ENCODE data around the gene DLG2.

Gene DLG2

DNA sequence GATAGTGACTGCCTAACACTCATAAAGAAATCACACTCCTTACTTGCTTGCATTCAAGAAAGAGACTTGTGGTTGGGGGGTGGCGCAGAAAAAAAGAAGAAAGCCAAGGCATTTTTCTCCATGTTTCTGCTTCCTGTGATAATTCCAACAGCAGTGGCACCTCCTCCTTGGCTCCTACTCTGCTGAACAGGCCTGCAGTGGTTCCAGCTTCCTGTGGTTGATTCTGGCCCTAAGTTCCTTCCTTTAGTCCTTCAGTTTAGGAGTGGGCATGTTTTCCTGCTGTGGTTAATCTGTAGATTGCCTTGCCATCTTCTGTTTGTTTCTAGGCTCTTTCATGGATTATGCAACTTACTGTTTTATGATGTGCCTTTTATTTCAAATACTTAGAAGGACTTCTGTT lies 940.4 kb downstream of the DLG2 start:
- no peak for DNase-seq (ENCODE audit: low read depth in 4 of 4, low spot score in 1 of 4)

DNA sequence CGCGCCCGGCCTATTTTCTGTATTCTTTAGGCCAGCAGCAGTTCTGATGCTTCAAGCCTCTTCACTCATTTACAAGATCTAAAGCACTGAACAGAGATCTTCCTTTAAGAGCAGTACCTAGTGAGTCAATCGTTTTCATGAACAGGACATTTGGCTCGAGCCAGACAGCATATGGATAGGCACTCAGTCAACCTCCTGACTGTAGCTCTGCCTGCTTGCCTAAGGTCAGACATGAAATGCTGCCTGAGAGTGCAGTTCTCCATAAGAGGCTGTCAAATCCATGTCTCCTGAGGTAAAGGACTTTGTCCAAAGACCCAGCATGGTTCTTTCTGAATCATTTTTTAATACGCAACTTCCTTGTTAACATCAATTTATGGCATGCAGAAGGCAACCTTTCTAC lies 941.2 kb downstream of the DLG2 start:
- no peak for DNase-seq (ENCODE audit: low read depth in 4 of 4, low spot score in 1 of 4)

DNA sequence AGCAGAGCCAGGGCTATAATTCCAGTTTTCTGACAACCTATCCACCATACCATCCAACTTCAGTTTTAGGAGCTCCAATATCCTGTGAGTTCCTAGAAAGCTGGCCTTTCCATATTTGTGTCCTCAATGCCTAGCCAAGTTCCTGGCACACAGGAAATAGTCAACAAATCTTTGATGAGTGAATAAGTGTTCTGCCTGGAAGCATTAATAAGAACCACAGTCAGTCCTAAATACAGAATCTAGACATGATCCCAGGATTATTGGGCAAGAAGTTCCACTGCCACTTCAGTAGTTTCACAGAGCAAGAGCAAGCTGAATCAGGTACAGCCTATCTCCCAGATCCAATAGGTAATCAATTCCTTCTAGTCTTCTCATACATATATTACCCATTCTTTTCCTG lies 942.0 kb downstream of the DLG2 start:
- DNase-seq (ENCODE audit: low read depth in 4 of 4, low spot score in 1 of 4): no peak

DNA sequence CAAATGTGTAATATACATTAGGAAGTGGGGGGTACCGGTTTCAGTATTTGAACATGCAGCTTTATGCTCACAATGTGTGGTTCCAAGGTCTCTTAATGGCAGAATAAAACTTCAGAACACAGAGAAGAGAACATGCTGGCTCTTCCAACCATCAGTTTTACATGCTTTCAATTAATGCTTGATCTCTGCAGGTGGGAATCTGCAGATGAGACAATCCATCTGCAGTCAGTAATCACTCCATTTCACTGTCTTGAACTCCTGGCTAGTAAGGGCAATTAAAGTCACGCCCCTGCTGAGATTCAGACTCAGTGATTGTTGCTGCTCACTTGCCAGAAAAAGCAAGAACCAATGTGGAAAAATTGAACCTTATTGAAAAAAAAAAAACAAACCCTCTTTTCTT lies 945.7 kb downstream of the DLG2 start:
- no peak for DNase-seq (ENCODE audit: low read depth in 4 of 4, low spot score in 1 of 4)

DNA sequence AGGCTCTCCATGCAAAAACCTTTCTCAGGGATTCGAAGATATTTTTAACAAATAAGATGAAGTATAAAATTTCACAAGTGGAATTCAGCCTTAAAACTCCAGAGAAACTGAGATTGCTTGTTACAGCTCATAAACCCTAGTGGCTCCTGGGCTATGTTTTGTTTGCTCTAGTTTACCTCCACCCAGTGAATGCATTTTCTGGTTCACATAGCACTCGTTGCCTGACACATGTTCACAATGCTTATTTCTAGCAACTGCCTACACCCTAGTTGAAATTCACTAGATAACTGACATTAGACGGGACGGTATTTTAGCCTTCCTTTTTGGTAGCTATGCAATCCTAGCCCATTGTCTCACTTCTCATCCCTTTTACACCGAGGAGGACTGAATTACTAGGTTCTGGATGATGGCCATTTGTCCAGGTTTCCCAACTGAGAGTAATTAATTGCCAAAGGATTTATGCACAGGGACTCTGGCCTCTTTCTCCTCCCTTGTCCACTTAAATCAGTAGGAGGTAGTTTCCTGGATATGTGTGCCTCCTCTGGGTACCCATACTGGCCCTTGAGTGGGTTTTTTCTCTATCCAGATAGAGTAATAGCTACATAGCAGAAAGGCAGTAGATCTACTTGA lies 951.6 kb downstream of the DLG2 start:
- DNase-seq (ENCODE audit: low read depth in 4 of 4, low spot score in 1 of 4): no peak

DNA sequence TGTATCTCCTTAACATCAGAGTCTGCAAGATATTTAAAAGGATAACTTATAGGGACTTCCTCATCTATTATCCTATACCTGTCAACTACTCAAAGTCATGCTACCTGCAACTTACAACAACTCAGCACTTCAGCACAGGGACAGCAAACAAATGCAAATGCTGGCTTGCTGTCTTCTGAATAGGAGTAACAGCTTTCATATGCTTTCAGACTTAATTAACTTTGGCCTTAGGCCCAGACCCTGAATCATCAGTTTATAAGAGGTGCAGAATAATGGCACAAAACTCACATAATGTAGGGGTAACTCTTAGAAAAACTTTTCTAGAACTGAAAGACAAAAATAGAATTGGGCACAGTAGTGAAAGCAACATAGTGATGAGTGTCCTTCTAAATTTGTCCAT lies 953.4 kb downstream of the DLG2 start:
- no peak for DNase-seq (ENCODE audit: low read depth in 4 of 4, low spot score in 1 of 4)

DNA sequence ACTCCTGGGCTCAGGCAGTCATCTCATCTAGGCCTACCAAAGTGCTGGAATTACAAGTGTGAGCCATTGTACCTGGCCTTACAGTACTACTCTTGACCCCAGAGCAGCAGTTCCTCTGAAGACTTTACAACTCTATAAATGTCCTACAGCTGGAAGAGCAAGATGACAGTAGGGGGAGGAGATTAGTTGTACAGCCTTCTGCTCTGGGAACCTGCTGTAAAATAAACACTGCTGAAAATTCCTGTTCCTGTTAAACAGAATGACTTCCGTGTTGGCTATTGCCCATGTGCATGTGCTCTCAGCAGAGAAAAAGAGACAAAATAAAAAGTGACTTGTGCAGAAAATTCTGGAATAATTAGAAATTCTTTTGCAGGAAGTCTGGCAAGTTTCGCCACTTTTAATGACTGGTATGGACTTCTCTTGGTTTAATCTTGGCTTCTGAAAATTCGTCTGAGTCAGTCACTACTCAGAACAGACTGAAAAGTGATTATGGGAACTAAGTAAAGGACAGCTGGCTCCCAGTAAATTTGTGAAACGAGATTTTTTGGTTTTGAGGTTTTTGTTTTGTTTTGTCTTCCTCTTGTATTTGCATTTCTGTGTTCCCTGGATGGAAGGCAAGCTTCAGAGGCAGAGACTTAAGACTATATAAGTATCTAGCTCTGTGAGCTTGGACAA lies 955.7 kb downstream of the DLG2 start:
- DNase-seq (ENCODE audit: low read depth in 4 of 4, low spot score in 1 of 4): no peak

DNA sequence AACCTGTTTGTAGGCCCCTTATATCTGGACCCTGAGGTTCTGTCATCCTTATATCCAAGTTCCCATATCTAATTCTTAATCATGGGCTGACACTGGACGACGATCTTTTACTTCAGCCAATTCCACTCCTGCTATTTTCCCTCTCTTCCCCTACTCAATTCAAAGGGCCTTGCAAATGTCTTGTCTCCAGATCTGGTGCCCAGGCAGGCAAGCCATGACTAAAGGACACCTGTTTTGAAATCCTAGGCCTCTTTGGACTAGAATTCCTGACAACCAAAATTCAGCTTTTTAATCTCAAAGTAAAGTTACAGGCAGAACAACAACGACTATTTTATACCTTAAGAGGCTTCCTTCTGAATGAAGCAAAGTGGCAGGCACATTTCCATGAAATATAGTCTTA lies 963.4 kb downstream of the DLG2 start:
- no peak for DNase-seq (ENCODE audit: low read depth in 4 of 4, low spot score in 1 of 4)

DNA sequence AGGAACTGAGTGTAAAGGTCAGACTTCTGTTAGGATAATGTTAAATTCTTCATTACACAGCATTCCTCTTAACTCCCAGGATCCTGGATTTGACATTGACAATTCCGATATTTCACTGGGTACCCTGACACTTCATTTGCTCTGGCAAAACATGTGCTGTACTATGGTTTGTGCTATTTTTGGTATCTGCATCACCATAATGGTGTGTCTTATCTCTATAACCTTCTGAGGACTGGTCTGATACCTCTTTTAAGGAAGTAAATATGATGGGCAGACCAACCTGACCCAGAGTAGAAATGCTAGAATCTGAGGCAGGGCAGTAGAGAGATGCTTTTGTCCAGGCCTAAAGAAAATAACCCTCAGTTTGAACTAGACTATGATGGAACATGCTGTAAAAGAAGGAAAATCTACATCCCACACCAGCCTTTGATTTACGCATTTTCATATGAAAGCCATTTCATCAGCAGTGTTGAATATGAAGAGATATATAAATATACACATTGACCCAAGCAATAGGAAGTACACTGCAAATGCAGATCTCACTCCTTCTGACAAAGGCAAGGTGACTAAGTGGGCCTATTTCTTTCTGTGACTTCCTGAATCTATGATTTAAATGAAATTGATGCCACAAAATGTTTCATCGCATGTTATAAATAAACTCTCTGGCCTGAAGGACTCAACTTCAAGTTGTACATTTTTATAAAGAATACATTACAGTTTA lies 966.7 kb downstream of the DLG2 start:
- no peak for DNase-seq (ENCODE audit: low read depth in 4 of 4, low spot score in 1 of 4)

DNA sequence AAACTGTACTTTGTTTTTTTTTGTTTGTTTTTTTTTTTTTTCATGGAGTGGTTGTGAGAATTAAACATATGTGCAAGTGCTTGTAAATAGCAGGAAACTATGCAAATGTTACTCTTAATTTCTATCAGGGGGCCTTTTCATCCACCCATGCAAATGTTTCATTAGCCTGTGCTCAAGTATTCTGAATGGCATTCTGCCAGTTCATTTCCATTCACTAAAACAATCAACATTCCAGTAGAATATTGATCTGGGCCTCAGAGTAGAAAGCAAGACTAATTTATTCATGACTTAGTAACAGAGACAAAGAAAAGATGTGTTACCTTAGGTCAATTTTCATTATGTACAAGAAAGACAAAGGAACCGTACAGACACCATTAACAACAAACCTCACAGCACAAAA lies 971.4 kb downstream of the DLG2 start:
- DNase-seq (ENCODE audit: low read depth in 4 of 4, low spot score in 1 of 4): no peak

DNA sequence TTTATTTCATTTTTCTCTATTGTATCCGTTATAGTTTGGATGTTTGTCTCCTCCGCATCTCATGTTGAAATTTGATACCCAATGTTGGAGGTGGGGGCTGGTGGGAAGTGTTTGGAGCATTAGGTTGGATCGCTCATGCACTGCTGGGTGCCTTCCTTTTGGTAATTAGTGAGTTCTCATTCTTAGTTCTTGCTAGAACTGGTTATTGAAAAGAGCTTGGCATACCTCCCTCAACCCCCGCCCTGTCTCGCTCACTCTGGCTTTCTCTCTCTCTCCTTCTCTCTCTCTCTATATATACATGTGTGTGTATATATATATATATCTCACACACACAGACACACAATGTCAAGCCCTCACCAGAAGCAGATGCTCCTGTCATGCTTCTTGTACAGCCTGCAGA lies 978.7 kb downstream of the DLG2 start:
- DNase-seq (ENCODE audit: low read depth in 4 of 4, low spot score in 1 of 4): no peak

DNA sequence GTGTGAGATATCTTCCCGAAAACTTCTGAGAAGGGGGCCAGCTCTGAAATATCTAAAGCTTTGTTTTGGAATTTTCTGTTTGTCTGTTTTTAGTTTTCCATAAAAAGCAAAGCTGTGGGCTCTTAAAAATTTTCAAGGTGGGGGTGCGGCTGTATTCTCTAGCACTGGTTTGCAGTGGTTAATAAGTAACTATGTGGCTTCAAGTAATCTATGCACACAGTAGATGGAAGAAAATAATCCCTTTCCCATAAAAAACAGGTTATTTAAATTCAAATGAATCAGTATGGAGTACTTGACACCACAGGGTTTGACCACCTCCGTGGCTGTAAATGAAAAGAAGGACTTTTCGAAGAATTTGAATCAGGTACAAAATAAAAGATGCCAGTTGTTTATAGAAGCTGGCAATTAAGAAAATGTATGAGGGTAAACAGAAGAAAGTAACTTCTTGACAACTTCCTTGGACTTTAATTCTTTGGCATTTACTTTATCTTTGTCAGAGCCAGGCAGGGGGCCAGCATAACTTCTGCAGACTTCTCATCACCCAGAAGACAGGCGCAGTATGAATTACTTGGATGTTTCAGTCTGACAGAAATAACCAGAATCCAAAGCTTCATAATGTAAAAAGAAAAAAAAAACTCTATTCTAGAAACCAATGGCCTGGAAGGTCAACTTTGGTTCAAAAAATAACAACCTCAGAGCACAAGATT lies 981.0 kb downstream of the DLG2 start:
- DNase-seq (ENCODE audit: low read depth in 4 of 4, low spot score in 1 of 4): no peak

DNA sequence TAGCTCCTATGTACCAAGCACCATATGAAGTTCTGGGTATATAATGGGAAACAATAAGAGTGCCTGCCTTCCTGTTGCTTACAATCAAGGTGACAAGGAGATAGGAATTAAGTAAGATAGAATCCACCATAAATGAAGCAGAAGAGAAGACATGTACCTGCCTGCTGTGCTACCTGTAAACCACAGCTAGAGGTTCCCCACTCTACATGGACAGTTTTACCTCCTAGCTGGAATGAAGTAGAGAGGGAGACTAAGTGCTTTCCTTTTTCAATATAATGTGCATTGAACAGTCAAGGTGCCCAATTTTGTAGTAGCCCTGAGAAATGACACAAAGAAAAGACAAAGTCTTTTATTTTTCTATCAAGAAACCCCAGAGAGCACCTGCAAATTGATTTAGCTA lies 984.6 kb downstream of the DLG2 start:
- no peak for DNase-seq (ENCODE audit: low read depth in 4 of 4, low spot score in 1 of 4)

DNA sequence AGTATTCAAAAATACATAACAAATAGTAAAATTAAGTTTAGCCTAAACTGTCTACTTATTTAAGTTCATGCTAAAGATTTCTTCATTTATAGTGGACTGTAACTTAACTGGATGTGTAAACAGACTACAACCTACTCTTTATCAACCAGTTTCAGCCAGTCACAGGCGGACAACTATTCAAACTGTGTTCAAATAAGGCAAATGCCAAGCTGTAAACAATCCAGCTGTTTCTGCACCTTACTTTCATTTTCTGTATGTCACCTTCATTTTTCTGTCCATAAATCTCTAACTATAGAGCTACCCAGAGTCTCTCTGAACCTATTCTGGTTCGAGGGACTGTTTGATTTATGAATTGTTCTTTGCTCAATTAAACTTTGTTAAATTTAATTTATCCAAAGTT lies 992.8 kb downstream of the DLG2 start:
- no peak for DNase-seq (ENCODE audit: low read depth in 4 of 4, low spot score in 1 of 4)

DNA sequence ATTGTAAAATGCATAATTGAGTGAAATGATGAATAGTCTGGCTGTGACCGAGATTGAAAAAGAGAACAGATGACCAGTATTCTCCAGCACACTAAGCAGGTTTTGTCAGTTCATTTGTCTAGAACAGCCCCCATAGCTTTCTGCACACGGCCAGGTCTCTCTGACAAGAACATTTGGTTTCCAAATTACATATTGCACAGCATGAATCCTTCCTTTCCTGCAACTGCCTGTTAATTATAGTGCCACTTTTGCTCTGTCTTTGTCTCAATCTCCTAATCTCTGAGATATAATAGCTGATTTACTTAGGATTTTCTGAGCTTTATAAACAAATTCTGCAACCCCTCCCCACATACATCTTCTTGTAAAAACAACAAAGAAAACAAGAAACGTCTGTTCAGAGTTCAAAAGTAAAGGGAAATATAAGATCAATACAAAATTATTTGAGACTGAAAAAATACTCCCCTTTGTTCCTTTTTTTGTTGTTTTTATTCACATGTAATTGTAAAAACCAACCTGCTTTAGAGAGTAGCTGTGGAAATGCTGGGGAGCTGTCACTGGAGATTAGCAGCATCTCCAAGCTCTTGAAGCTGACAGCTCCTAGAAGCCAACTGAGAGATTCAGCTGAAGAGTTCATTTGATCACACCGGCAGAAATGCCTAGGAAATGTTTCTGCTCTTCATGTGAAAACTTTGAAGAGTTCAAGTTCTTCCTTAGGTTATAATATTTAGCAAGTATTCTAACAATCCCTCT lies 998.1 kb downstream of the DLG2 start:
- DNase-seq (ENCODE audit: low read depth in 4 of 4, low spot score in 1 of 4): no peak

DNA sequence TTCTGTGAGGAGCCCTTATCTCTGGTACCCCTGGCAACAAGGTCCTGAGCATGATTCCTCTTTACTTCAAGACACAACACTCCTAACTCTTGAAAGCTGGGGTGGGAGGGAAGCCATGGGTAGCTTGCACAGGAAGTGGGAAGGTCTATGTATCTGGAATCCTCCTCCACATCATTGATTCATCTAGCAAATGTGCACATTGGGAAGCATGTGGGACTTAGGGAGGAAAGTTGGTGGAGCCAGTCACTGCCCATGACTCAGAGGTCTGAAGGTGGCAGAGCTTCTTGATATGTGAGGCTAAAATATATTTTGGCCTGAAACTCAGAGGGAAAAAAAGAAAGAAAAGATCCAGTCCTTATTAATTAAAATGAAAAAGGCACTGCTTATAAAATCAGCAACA lies 1000.9 kb downstream of the DLG2 start:
- DNase-seq (ENCODE audit: low read depth in 4 of 4, low spot score in 1 of 4): no peak

DNA sequence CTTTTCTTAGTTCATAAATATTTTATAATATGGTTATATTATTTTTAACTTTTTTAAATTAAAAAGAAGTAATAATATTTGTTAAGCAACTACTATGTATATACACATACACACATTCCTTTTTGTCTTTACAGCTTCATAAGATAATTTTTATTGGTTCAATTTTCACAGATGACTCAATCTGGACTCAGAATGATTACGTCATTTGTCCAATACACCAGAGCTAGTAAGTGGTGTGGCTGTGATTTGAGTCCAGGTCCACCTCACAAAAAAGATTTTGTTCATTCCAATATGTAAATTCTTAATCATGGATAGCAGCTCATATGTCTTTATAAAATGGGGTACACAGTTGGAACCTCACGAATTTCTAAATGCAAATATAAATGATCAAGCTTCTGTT lies 1014.5 kb downstream of the DLG2 start:
- DNase-seq (ENCODE audit: low read depth in 4 of 4, low spot score in 1 of 4): no peak

DNA sequence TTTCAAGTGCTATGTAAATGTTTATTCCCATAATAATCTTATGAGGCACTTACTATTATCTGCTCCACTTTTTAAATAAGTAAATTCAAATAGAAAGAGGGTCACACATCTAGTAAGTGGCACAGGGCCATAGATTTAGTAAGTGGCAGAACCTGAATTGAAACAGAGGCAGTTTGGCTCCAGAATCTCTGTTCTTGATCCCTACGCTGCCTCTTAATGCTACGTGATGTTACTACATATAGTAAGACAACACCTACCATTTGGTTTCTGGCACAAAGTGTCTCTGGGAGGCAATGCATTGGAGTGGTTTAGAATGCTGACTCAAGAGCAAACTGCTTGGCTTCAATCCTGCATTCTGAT lies 1018.3 kb downstream of the DLG2 start:
- no peak for DNase-seq (ENCODE audit: low read depth in 4 of 4, low spot score in 1 of 4)

DNA sequence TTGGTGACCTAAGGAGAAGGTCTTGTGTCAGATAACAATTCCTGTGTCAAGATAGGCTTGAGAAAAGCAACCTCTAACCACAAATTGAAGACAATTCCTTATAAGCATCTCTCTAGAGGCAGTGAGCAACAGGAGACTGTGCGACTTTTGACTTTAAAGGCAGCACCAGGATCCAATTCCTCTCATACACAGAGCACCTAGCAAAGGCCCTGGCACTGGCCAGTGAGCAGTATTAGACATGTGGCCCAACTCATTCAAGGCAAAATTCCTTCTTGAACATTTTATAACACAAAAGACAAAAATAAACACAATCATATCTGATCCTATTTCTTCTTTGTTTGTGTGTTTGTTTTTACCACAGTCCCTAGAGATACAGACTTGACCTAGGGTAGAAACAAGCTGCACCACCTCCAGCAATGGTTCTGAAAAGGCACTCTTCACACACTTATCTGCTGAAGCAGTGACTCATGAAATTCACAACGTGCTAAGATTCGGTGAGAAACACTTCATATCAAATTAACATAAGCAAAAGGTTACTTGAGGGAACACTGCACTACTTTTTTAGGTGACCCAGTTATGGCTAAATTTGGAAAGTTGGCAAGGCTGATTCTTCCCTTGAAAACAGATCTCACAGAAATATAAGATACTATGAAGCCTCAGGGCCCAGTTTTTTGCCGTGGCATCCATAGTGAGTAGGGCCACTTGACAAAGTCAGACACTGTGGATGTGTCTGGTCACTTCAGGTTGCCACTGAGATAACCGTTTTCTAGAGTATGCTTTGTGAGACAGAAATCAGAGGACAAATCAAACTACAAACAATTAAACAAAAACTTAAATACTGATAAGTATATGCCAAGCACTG lies 1018.9 kb downstream of the DLG2 start:
- no peak for DNase-seq (ENCODE audit: low read depth in 4 of 4, low spot score in 1 of 4)

DNA sequence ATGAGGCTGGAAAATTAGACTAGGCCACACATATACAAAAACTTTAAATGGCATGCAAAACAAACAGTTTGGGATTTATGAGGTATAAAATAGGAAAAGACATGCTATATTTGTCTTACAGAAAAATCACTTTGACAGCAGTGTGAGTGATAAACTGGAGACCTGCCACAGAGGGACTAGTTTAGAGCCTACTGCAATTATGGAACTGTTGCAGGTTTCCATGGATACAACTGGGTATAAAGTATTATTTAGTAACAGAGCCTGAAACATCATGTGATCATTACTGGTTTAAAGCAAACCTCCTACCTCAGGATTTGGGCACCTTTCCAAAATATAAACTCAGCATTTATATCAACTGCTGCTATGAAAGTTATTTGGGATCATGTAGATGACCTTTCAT lies 1032.5 kb downstream of the DLG2 start:
- no peak for DNase-seq (ENCODE audit: low read depth in 4 of 4, low spot score in 1 of 4)

DNA sequence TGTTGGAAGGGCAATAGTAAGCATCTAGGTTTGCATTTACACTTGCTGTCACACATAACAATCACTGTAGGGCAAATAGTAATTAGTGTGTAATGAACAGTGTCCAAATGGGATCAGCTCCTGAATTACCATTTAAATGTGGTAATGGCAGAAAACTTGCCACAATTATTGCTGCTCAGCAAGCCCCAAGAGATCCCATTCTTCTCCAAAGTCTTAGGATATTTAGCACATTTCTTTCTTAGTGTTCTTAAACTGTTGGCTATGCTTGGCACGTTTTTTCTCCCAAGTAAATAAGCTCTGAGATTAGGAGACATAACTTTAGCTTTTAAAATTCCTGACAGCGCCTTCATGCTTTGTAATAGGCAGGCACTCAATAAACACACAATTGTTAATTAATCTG lies 1037.0 kb downstream of the DLG2 start:
- no peak for DNase-seq (ENCODE audit: low read depth in 4 of 4, low spot score in 1 of 4)

Measured in stimulated activated CD4-positive, alpha-beta T cell treated with anti-CD3 and anti-CD28 coated beads, Interleukin-1b, Interleukin-23, amount 100 ng/mL, for 24 hours (primary cell).